ENCODE measurements around the gene SLC4A4.

Gene SLC4A4

DNA sequence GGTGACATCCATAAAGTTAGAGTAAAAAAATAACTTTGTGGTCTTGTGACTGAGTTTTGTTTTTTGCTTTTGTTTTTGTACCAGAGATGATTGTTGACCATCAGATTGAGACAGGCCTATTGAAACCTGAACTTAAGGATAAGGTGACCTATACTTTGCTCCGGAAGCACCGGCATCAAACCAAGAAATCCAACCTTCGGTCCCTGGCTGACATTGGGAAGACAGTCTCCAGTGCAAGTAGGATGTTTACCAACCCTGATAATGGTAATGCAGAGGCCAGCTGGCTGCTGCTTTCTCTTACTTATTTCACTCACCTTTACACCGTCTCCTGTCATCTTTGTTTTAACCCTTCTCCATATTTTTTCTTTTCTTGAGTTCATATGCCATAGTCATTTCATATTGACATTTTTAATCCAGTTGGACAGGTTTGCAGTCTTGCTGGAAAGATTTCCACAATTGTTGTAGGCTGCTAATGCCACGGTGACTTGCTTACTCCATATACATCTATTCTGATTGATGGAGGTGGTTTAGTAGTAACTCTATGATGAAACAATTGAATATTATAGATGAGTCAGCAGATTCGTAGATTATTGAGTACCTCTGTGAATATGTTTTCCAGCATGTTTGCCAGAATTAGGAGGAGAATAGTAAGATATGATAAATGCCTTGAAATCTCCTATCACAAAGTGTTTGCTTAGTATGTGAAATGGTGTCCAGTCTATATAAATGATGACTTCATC is 18.3 kb downstream of the SLC4A4 start:
- no peak for DNase-seq (ENCODE audit: low read depth, low spot score)

DNA sequence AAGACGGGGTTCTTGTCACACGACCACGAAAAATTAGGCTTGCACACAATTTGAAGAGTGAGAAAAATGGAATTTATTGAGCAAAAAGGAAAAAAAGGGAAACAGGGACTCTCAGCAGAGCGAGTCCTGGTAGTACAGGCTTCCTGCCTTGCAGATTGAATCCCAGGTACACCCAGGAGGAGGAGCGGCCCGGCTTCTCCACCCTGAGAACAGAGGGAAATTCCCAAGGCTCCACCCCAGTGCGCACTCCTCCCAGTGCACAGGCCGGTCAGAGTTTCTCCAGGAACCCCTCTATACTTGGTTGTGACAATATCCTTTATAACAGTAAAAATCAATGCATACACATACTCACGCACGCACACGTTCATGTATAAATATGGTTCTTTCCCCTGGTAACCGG is 22.0 kb downstream of the SLC4A4 start:
- no peak for DNase-seq (ENCODE audit: low read depth, low spot score)

DNA sequence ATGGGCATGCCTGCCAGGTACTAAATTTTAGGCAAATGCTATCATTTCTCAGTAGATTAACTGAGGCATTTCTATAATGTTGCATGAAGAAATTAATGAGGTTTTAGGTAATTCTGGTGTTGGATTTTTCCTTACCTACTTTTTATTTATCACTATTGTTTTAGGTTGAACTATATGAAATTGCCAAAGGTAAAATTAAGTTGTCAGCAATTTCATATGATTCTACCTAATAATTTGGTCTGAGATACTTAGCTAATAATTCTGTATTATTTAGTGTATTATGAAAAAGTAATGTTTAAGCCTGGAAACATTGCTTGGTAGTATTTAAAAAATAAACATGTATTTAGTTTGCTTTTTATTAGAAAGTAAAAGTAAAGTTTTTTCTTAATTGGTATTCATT is 22.7 kb downstream of the SLC4A4 start:
- no peak for DNase-seq (ENCODE audit: low read depth, low spot score)

DNA sequence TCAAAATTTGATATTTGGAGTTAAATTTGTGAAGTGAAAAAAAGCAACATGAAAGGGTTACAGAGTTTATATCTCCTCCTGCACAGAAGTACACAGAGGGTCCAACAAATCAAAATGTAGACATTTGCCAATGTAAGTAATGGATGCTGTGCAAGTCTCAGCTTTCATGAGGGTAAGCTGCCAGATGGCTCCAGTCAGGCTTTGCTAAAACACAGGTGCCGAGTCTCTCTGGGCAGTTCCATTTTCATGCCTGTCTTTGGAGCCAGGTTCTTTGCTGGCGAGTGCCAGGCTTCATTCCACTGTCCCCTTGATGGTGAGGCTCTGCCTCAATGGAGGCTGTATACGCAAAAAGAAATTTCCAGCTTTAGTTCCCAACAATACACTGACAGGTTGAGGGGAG is 27.9 kb downstream of the SLC4A4 start:
- DNase-seq (ENCODE audit: low read depth, low spot score): no peak

DNA sequence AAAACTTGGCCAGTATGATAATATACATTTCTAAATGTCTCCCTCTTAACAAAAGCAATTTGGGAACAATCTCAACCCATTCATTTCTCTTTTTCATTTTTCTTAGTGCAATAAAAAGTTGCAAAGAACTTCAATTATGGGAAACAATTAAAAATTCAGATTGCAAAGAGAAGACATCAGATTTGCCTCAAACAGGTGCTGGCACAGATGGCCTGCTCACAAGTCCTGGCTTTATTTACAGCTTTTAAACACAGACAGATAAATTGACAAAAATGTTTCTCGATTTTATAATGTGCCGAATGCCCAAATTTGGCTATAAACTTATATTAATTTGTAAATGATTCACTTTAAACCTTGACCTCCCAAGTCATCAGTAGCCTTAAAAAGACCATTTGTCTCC is 28.7 kb downstream of the SLC4A4 start:
- no peak for DNase-seq (ENCODE audit: low read depth, low spot score)

DNA sequence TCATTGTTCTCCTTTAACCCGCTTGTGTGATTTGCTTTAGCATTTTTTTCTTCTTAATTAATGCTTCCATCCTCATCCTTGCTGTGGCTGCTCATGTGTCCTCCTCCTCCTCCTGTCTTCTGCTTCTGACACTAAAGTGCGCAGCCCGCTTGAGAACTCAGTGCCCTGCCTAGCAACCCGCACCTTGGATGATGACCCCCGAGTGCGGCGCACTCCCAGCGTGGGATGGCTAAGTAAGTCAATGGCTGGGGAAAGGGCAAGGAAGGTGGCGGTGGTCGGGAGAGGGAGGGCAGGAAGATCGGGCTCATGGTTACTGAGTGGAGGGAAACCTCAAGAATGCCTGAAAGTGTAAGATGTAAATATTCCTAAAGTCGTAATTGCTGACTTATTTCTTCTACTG is 30.1 kb downstream of the SLC4A4 start:
- no peak for DNase-seq (ENCODE audit: low read depth, low spot score)

DNA sequence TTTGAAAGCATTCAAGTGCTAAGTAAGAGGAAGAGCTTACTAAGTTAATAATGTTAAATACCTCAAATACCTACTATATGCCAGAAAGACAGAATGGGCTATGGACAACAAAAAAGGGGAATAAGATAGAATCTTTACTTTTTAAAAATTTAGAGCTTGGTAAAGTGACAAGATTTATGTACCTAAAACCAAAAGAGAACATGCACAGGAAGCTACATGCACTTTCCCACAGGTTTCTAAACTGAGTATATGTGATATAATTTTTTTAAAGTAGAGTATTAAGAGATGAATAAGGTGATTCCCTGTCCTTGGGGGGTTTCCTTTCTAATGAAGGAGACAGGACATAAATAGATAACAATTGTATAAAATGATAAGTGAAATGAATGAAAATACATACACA is 30.7 kb downstream of the SLC4A4 start:
- no peak for DNase-seq (ENCODE audit: low read depth, low spot score)

DNA sequence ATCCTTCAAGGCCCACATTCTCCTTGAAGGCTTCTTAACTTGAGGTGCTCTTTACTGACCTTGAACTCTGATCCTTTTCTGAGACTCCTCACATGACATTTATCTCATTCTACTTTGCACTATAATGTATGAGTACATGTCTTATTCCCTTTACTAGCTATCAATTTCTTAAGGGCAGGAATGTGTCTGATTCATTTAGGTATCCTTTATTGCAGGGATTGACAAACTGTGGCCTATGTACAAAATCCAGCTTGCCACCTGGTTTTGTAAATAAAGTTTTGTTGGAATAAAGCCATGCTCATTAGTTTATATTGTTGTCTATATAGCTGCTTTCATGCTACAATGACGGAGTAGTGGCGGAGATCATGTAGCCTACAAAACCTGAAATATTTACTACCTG is 36.7 kb downstream of the SLC4A4 start:
- DNase-seq (ENCODE audit: low read depth, low spot score): no peak

DNA sequence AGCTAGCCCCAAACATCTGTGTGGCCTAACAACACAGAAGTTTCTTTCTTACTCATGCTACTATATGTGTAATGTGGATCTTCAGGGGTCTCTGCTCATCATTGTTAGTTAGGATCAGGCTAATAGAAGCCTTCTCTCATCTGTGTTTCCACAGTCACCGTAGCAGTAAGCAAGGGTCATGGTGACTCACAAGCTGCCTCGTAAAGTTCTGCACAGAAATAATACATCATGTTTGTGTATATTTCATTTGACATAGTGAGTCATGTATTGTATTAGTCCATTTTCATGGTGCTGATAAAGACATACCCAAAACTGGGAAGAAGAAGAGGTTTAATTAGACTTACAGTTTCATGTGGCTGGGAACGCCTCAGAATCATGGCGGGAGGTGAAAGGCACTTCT is 38.7 kb downstream of the SLC4A4 start:
- peak; percentile 17 for DNase-seq (ENCODE audit: low read depth, low spot score)

DNA sequence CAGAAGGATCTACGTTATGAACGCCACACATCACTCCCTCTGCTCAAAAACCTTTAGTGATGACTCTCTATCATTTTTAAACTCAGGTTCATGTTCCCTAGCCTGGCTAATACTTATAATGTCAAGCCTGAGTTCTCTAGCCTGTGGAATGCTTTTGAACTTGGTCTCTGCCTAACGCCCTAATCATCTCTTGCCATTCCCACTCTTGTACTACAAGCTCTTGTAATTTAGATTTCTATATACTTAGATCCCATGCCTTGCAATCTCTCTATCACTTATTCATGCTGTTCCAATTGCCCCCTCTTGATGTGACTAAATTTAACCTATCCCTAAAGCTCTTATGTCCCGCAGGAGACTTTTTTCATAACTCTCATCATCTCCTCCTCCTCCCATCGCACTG is 40.3 kb downstream of the SLC4A4 start:
- DNase-seq (ENCODE audit: low read depth, low spot score): no peak

DNA sequence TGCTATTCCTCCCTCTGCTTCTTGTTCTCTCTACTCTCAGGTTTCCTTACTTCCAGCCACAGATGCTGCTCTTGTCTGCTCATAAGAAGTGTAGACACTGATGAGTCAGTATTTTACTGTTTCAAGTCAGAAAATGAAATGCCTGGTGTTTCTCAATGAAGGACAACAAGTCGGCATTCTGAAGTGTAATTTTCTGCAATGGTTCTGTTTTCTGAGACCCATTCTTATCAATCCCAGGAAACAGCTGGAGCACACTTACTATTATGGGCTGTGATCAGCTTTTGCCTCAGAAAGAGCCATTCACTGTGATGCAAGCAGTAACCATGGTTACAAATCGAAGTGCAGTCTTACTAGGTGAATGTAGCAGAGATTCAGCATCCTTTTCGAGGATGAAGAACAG is 42.0 kb downstream of the SLC4A4 start:
- no peak for DNase-seq (ENCODE audit: low read depth, low spot score)

DNA sequence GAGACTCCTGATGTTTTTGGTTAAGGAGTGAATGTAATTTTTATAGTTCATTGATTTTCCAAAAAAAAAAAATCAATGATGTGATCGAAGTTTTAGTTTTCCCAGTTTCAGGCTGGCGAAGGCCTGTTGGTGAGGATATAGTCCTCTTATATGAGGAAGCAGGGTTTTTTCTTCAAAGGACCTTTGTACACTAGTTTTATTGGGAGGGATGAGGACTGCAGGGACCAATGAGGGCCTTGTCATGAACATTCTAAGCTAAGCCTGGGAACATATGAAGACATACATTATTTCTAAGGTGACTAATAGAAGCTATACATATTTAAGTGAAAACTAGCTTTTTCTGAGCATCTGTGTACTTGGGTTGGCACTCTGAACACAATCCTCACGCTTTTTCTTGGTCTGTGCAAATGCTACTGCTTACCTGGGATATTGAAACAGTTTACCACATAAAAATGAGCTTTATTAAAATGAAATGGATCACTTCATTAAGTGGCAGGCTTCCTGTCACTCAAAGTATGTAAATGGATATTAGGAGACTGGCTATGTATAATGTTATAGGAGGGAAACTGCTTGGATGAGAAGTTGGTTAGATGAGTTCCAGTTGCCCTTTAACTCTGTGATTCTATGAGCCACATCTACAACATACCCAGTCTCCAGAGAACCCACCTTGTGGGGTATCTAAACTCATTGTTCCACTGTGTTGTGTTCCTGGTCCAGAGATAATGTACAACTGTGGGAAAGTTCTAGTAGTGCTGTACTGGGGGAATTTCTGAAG is 43.5 kb downstream of the SLC4A4 start:
- DNase-seq (ENCODE audit: low read depth, low spot score): no peak

DNA sequence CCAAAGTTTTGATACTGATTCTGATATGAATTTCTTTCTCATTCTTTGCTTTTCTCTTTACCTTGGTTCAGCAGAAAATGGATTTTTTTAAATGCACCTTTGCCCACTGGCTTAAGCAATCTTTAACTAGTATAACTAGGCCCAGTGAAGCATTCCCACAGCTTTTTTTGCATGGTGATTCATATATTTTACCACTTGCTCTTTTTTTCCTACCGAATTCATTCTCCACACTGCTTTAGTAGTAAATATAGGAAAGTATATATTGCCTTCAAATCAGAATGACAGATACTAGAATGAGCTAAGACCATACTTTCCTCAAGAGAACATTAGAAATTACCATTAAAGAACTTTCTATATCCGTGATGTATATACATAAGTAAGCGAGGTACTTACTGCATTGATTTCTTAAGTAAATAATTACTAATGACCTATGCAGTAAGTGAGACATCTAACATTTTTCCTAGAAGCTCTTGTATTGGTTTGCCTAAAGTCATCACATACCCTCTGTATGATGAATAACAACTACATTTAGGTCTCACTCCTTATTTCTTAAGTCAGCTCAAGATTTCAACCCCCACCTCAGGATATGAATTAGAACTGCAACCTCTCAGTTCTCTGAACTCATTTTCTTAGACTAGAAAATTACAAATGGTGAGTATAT is 44.2 kb downstream of the SLC4A4 start:
- no peak for DNase-seq (ENCODE audit: low read depth, low spot score)

DNA sequence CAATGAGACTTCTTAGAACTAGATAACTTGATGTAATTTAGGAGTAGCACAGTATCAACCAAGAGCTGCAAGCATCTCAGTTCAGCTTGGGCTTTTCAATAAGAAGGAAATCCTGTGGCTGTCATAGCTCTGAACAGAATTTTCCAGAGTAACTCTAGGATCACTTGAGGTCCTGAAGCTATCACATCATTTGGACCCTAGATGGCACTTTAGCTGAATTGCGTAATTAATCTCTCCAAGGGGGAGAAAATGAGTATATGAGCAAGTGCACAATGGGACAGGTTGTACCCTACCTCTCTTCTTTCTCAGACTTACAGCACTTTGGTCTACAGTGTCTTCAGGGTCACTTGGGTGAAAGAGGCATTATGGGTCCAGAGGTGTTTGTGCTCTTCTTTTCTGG is 45.2 kb downstream of the SLC4A4 start:
- DNase-seq (ENCODE audit: low read depth, low spot score): no peak

DNA sequence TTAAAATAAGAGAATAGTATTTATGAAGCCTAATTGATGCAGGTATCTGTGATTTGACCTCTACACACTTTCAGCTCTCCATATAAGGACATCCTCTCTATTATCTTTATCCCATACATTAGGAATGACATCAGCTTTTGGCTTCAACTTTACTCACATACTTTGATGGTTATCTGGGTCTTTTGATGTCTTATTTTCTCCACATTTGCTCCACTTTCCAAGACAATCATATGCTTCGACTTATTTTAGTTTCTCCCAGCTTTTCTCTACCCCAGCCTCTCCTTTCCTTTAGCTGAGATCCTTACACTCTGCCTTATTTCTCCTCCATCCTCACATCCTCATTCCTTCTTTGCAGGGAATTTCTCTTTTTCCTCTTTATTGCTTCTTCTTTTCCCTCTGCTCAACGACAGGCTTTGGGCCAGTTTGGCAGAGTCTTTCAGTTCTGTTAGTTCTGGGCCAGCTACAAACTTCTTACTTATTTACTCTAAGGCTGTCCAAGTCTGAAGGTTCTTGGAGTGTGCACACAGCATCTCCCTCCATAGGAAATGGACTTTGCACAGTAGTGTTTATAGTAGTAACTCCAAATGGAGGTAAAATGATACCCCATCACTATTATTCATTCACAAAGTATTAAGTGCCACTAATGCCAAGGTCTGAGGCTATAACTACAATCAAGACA is 50.5 kb downstream of the SLC4A4 start:
- DNase-seq (ENCODE audit: low read depth, low spot score): no peak

DNA sequence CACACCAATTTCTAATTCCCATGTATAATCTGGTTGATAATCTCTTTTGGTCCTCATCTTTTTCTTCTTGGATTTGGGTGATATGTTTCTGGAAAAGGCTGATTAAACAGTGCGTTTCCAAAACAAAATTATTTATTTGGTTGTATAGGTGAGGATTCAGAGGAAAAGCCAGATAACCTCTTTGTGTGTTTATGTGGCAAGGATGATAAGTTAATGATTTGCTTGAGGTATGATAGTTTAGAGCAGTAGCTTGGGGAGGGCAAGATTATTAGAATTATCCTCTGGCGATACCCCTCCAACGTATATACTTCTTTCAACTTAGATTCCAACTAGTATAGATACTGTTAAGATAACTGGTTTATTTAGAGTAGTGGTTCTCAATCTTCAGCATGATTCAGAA is 53.3 kb downstream of the SLC4A4 start:
- DNase-seq (ENCODE audit: low read depth, low spot score): no peak

DNA sequence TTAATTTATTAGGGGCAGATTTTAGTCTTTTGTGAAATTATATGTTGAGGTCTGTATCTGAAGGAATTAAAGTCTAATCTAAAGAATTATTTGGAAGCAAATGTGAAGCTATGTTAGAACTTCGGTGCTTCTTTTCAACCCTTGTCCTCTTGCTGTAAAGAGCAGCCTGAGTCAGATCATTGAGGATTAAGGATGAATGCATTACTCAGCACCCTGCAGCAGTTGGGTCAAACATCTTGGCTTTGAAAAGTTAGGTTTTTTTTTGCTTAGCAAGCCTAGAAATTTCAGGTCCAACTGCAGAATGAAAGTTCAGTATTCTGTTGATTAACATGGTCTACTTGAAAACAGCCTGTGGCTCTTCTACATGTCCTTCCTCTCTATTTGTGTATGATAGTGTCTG is 57.6 kb downstream of the SLC4A4 start:
- DNase-seq (ENCODE audit: low read depth, low spot score): no peak

DNA sequence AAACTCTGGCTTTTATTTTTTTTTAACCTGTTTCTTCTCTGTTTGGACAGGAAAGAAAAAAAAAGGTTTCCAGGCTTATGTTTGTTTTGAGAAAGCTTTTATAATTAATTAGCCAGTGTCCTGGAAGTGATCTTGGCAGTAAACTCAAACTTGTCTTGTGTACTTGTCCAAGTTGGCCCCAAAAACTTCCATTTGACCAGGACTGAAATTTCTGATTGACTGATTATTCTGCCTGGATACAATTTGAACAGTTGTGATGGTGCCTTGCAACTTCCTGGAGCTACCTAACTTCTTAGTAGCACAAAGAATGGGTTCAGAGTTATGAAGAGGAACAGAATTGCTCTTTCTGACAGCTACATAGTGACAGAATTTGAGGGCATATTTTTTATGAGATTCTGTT is 62.0 kb downstream of the SLC4A4 start:
- DNase-seq (ENCODE audit: low read depth, low spot score): no peak

DNA sequence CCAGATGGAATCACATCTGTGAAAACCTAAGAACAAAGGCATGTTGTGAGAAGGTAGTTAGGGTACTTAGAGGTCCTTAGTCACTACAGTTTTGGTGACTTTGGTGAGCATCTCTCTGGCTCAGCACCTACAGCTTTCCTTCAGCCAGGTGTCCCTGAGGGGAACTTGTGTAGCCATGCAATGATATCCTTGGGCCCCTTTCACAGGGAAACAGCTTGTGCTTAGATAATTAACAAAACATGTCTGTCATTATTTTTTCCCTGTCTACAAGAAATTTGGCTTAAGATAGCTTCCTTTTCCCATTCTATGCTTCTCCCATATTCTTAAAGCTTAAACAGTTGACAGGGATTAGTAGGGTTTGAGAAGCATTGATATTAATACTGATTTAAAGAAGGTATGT is 63.8 kb downstream of the SLC4A4 start:
- DNase-seq (ENCODE audit: low read depth, low spot score): no peak

DNA sequence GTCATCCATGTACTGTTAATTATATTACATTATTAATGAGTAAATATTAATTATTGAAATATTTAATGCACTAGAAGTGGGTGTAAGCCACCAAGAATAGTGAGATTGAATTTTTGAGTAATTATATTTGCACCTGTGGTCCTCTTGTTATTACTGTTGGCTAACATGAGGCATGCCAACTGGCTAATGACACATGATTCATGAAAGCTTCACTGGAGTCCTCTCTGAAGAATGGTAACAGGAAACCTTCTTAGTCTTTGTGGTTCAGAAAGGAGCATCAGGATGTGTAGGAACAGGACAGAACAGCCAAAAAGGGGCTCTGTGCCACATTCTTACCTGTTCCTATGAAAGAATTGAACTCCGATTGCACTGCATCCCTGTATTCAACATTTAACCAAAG is 65.2 kb downstream of the SLC4A4 start:
- no peak for DNase-seq (ENCODE audit: low read depth, low spot score)

DNA sequence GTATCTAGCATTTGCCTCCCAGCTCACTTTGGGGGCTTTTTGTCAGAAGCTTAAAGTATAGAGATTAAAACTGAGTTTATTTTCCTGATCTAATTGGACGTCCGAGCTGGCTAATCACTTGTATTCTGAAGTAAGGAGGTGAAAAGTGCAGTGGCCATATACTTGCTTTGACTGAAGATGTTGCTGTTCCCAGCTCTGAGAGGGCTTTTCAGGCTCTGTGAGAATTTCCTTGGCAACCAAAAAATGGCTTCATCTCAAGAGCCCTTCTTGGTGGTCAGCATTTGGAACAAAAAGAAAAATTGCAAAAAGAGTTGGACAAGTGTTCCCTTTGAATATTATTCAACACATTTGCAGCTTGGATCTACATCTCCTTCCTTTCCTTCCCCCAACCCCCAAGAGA is 67.0 kb downstream of the SLC4A4 start:
- DNase-seq (ENCODE audit: low read depth, low spot score): no peak

DNA sequence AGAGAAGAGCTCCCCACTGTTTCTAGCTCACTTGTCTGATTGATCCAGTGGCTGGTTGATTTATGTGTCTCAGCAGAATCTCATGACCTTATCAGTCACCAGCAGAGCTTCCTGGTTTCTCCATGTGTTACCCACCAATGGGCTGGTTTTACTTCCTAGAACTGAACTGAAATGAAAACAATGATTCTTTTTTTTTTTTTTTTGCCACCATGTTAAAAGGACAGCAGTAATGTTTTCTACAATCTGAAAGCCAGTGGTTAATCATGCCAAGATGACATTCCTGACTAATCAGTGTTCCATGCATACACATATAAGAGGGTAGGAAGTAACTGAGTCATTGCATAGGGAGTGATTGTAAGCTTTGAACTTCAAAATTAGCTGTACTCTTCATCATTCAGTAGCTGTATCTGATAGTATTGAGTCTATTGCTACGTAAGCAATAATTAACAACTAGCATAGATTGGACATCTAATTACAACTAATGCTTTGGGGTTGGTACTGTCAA is 67.7 kb downstream of the SLC4A4 start:
- no peak for DNase-seq (ENCODE audit: low read depth, low spot score)

All from smooth muscle cell of the brain vasculature (primary cell).